HG03175 (cell line): ENCODE data around the gene EPHA4.

ENCODE experiments used
- ATAC-seq: cut with Tn5 transposase; IDR thresholded peaks from one replicate; pipeline ENCODE4 v1.9.1; 2021; ENCODE audit warnings: mild to moderate bottlenecking, moderate library complexity; ENCODE audit not compliant: unreplicated experiment

EPHA4 gene

DNA sequence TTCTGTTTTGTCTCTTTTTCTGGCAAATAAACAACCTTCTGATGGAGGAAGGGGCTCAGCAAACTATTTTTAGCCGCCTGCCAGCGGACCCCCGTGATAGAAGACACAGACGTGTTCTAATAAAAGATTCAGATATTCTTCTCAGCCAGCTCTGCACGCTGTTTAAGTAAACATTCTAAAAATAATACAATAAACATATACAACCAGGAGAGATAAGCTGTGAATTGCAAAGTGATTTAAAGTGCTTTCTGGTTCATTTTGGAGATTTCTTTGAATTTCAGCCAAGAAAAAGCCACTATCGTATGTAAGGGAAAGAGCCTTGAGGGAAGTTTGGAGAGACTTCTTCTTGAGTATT, 201.3 kb downstream of the EPHA4 start:
- ATAC-seq, result no peak

DNA sequence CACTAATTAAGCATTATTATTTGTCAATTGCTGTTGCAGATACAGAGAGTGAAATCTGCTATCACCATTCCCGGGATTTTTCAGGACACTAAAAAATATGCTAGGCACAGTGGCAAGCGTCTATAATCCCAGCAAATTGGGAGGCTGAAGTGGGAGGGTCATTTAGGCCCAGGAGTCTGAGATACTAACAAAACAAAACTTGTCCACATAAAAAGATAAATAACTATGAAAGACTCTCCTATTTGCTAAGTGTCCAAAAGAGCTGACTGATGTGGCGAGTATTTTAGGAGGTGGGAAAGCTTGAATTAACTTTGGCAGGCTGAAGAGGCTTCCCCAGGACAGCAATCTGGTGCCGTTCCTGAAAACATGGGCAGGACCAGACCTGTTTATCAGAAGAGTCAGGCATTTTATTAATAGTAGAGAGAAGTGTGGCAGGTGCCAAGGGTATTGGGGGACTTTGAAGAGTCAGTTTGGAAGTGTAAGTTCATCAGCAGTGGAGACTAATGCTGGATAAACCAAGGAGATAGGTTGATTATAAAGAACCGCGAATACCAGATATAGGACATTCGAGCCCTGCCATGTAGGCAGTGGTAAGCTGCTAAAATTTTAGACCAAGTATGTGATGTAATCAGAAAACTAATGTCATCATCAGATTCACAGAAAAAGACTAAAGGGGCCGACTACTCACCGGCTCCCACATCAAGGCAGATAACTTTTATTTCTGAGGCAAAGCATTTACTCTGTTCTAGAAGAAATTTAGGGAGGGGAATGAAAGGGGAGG, 201.8 kb downstream of the EPHA4 start:
- no peak for ATAC-seq
